H4 (cell line): ENCODE data around the gene CIDEB. TPM values are rescaled to one million over a fixed set of nuclear protein-coding genes. Genes with fewer than 3 reads are reported as not detected.
A peak's percentile ranks its signal among the peaks of the same experiment; 100 is the strongest.

Source experiments
- DNase-seq: peaks from one replicate; pipeline ENCODE4 v3.0.0-alpha.2; 2015; ENCODE audit warnings: low spot score
- total RNA-seq: library from RNA; depleted of rRNA; stranded (reverse); fragments of >200 nt; shearing (Covaris generic); gene quantifications from 2 replicates; pipeline ENCODE4 v1.2.3, GENCODE V29; 2014

The CIDEB gene
- total RNA-seq, 1 experiment from 2014 or later: not detected

DNA sequence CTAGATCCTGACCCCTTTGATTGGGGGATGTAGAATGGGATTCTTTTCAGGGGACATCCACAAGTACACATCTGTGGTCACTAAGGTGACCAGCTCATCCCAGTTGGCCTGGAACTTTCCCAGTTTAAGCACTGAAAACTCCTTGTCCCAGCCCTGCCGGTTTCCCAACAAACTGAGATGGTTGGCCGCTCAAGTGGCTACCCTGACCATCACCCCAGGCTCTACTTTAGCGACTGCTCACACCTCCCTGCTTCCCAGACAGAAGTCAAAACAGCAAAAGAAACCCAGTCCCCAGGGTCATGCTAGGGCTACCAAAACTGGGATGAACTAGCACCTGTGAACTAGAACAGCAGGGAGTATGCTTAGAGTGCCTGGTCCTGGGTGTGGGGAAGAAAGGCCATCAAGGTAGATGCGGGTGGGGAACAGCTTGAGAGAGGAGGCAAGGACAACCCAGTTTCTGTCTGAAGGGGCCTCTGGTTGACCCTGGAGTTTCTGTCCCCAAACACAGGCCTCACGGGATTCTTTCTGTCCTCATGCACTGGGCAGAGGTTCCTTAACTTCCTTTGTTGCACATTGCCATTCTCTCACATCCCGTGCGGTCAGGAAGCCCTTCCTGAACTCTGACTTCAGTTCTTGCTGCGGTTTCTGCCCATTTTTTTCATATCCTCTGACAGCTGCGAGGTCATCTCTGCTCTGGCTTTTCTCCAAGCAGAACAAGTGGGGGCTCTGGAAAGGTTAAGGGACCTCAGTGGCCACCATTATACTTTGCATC lies 5.1 kb upstream of the CIDEB start:
- DNase-seq: no peak

- no peak for DNase-seq
Measured at GRCh38 chr14:24311837-24312615, 4.2 kb upstream of the CIDEB start.

- DNase-seq: no peak
Measured at GRCh38 chr14:24310646-24311604, 3.1 kb upstream of the CIDEB start, which contains the start of gene LTB4R. TSS of gene LTB4R (plus strand) at chr14:24311502. CDS start at chr14:24315652, 4,150 bp downstream.

DNA sequence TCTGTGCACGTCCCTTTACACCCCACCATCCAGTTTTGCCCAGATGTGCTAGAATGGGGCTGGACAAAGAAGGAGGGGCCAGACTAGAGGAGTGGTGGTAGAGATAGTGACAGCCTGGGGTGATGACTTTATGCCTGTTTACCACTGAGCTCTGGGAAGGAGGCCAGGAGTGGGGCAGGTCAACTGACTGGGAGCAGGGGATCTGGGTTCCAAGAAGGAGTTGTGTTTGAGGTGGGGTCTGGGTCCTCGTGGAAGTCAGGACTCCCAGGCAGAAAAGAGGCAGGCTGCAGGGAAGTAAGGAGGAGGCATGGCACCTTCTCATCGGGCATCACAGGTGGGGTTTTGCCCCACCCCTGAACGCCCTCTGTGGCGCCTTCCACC lies 2.5 kb upstream of the CIDEB start:
- DNase-seq: no peak

- no peak for DNase-seq
Measured at GRCh38 chr14:24309538-24310264, 1.9 kb upstream of the CIDEB start, which contains the start of gene LTB4R2. TSS of gene LTB4R2 (plus strand) at chr14:24310140. CDS start at chr14:24310665, 525 bp downstream.

- DNase-seq: no peak
Measured at GRCh38 chr14:24308342-24309124, 756 bp upstream of the CIDEB start.

DNA sequence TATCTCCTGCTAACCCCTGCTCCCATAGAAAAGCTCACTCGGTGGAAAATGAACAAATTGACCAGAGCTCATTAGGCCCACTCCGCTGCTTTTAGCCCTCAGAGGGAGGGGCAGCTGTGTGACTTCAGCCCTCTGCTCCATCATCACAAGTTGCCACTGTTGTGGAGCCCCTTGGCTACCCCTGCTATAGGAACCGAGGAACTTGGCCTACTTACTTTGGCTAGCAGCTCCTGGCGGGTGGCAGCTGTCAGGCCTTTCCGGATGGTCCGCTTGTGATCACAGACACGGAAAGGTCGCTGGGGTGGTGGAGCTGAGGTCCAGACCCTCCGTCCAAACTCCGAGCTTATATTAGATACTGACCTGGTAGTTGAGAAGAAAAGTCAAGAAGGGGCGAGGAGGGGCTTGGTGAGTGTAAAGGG lies 612 bp downstream of the CIDEB start:
- no peak for DNase-seq

DNA sequence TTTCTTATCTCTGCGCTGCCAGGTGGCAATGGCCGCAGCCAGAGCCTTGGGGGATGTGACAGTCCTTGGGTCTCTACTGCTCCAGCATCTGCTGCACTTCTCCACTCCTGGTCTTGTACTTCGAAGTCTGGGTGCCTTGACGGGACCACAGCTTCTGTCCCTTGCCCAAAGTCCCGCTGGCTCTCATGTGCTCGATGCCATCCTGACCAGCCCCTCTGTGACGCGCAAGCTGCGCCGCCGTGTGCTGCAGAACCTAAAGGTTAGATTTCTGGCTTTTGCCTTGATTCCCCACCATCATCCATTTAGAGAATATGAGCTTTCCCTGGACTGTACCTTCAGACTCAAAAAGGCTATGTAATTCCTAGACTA lies 3.8 kb downstream of the CIDEB start:
- no peak for DNase-seq

- DNase-seq: no peak
Measured at GRCh38 chr14:24300326-24300980, 7.3 kb downstream of the CIDEB start.

GRCh38 chr14:24299255-24300191 lies 8.3 kb downstream of the CIDEB start, which contains the start of the genes DHRS1 and NOP9:
TSS of gene DHRS1 (minus strand) at chr14:24299780. CDS start at chr14:24299106, 674 bp downstream.
TSS of gene NOP9 (plus strand) at chr14:24299850. CDS start at chr14:24299955, 105 bp downstream.
- DNase-seq: peak; percentile 78

DNA sequence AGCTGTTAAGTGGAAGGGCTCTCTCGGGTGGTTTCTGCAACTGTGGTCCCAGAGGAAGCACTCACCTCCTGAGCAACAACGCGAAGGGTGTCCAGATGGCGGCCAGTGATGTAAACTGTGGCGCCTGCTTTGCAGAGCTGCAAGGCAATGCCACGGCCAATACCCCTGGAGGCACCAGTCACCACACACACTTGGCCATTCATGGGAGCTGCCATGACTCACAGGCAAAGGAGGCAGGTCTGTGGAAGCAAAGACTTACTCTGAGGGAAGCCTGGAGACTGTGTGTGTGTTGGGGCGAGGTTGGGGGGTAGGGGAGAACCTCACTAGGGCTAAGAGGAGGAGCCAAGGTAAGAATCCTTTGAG lies 8.9 kb downstream of the CIDEB start:
- DNase-seq: peak; percentile 57

DNA sequence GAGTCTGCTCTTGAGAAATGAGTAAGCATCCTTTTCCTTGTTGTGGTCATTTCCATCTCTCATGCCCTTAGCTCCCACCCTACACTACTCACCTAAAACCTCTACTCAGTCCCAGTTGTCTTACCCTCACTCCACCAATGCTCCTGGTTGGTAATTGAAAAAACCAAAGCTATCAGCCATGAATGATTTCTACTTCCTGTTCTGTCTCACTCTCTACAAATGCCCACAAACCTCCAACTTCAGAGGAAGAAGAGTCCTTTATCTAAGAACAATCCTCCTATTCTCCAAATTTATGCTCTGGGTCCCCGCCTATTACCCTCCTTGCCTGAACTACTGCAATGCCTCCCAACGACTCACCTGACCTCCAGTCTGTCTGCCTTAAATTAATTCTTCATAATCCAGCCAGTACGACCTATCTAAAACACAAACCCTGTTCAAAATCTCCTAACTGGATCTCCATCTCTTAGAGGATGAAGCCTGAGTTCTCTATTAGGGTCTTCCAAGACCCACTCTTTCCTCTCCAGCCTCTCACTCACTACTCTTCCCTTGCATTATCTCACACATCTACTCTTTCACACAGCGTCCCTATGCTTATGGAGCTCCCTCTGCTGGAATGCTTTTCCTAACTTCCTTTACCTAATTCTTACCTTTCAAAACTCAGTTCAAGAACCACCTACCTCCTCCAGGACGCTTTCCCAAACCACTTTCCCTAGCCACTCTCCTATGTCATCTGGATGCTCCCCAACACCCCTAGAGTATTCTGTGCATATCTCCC lies 10.4 kb downstream of the CIDEB start:
- peak; percentile 44 for DNase-seq

DNA sequence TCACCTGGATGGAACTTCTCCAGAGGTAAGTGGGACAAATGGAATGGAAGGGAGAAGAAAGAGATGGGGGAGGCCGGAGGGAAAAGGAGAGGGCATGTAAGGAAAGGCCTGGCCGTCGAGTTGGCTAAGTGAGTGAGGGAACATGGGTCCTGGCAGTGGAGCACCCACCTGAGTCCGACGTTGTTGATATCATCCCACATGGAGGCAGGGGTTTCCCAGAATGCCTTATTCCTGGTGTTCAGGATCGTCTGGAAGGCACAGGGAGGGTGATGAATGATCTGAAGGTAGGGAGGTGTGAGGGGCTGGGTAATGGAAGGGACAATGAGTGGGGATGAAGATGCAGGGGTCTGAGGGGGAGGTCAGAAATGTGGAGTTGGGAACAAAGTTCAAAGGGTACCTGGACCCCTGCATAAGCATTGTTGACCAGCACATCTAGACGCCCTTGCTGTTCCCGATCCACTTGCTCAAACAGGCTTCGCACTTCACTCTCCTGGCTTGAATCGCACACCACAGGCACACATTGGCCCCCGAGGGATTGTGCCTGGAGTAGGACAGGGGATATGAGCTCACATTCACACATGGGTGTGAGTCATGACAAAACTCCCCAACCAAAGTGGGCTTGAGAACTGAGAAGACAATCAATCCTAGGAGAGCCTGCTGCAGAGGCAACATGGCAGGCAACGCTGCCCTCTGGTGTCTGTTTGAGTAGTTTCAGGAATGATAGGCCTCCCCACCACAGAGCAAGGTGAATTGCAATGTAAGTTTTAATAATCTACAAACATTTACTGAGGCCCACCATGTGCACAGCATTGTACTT lies 11.2 kb downstream of the CIDEB start:
- peak; percentile 76 for DNase-seq

DNA sequence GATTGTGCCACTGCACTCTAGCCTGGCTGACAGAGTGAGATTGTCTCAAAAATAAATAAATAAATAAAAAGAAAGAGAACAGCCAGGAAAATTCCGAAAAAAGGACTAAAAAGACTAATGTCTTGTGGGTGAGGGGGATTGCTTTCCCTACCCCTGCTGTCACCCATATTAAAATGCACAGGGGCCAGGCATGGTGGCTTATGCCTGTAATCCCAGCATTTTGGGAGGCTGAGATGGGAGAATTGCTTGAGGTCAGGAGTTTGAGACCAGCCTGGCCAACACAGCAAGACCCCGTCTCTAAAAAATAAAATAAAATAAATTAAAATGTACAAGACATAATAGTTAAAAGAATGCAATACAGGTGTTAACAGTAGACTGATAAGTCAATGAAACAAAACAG lies 14.3 kb downstream of the CIDEB start:
- no peak for DNase-seq

DNA sequence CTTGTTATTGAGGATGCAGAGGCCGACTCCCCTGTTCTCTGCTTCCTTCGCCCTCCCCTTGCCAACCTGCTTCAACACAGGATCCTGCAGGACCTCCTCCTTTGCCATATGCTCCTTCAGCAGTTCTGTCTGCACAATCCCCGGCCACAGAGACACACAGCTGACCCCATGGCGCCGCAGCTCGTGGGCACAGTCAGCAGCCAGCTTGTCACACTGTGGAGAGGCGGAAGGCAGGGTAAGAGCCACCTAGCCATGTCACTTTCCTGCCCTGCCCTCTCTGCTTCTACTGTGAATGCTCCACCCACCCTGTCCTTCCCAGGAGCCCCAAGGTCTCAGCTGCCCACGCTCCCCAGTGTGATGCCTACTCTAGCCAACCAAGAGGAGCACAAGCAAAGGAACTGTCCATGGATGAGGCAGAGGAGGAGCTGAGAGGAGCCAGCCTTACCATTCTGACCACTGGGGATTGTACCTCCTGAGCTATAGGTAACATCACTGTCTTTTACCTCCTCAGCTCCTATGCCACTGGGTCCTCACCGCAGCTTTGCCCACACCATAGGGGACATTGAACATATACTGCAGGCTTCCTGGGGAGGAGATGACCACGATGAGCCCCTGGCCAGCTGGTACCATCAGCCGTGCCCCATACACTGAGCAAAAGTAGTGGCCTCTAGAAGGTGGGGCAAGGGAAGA lies 15.5 kb downstream of the CIDEB start:
- DNase-seq: no peak

- DNase-seq: no peak
Measured at GRCh38 chr14:24291446-24292117, 16.2 kb downstream of the CIDEB start.
